Coronary artery (tissue), 2 donors: Measurements from ENCODE around the gene APCDD1.

Experiments used
- DNase-seq: peaks from one replicate; pipeline ENCODE4 v3.0.0-alpha.2; 2017; ENCODE audit warnings: low spot score
- H3K27ac ChIP-seq, 2 donors: fragments of 200-600 bp; sonication (generic); one replicate each; pipeline ENCODE4 v1.5.1; 2016 to 2019
- H3K4me3 ChIP-seq: fragments of 200-600 bp; sonication (generic); 2 replicates; pipeline ENCODE4 v1.5.1; 2016; ENCODE audit warnings: mild to moderate bottlenecking, moderate library complexity
- TF ChIP-seq, protein P1 (sequence below): fragments of 200-600 bp; sonication (generic); IDR thresholded peaks from one replicate; pipeline ENCODE4 v1.5.1; 2019; ENCODE audit warnings: antibody characterized with exemption

APCDD1 gene

DNA sequence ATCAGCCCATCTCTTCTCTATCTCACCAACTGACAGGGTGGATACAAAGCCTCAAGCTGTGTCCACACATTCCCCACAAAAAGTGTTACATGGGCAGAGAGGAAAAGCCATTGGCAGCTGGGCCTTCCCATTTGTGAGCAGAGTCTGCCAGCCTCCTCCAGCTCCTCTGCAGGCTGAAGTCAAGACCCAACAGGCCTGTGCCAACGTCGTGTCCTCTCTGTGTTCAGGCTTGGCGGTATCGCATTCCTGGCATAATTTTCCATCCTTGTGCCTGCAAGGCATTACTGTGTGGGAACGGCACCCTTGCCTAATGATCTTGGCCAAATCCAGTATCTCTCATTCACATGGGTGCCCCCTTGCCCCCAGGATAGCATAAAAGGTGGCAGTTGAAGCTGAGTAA is 41.5 kb upstream of the APCDD1 start:
- Histone ChIP-seq H3K27ac (peak overlapping the region in 1 of 2 donors; percentile 2), H3K4me3 (no peak overlapping the region)
- no peak for DNase-seq
- TF ChIP-seq, protein P1, sequence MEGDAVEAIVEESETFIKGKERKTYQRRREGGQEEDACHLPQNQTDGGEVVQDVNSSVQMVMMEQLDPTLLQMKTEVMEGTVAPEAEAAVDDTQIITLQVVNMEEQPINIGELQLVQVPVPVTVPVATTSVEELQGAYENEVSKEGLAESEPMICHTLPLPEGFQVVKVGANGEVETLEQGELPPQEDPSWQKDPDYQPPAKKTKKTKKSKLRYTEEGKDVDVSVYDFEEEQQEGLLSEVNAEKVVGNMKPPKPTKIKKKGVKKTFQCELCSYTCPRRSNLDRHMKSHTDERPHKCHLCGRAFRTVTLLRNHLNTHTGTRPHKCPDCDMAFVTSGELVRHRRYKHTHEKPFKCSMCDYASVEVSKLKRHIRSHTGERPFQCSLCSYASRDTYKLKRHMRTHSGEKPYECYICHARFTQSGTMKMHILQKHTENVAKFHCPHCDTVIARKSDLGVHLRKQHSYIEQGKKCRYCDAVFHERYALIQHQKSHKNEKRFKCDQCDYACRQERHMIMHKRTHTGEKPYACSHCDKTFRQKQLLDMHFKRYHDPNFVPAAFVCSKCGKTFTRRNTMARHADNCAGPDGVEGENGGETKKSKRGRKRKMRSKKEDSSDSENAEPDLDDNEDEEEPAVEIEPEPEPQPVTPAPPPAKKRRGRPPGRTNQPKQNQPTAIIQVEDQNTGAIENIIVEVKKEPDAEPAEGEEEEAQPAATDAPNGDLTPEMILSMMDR = no peak

DNA sequence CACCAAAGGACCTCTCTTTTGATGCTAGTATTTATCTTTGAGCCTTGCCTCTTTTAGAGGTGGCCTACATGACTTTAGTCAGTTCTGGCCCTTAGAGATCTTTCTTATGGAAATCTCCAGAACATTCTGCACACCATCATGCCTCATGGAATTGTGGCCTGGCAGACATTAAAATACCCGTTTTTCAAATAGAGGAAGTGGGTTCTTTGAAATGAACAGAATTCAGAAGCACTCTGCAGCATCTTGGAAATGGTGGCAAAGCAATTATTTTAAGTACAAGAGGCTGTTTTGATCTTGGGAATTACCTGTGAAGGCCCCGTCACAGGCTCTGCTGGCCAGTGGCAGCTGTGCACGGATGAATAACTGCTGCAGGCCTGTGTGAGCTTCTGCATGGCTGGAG is 40.7 kb upstream of the APCDD1 start:
- TF ChIP-seq, protein P1 = no peak
- Histone ChIP-seq H3K27ac (no peak overlapping the region), H3K4me3 (no peak overlapping the region)
- no peak for DNase-seq

DNA sequence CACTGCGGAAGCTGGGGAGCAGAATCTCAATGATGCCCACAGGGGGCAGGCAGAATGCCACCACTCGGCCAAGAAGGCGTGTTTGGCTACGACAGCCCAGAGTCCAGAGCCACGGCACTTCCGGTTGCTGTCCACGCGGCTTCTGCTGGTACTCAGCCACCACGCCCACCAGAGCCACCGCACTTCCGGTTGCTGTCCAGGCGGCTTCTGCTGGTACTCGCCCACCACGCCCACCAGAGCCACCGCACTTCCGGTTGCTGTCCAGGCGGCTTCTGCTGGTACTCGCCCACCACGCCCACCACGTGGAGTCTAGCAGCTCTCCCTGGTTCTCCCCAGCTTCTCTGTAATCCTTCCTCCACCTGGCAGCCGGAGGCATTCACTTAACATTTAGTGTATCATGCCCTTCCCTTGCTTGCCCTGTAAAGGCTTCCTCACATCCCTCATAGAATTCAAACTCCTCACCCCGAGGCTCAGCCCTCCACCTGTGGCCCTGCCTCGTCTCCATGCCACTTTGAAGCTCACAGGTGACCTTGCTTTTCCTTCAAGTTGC is 40.1 kb upstream of the APCDD1 start:
- Histone ChIP-seq H3K4me3 (no peak overlapping the region), H3K27ac (no peak overlapping the region)
- no peak for DNase-seq
- TF ChIP-seq, protein P1 = no peak

DNA sequence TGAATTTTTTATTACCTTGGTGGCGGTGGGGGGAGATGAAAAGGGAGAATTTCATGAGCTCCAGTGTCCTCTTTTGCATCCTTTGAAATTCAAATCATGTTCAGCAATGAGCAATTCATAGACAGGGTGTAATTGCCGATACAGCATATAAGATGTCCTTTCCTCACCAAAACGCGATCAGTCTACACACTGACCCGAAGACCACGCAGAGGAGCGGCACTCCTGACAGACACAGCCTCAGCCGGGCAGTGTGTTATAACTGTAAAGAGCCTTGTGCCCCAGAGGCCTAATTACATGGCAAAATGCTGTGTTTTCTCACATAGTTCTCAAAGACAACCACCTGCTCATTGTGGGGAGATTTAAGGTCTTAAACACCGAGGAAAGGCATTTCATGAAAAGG is 38.4 kb upstream of the APCDD1 start:
- no peak for DNase-seq
- H3K4me3 ChIP-seq = no peak overlapping the region
- TF ChIP-seq, protein P1 = no peak
- peak overlapping the region in 1 of 2 donors; percentile 8 for H3K27ac ChIP-seq

DNA sequence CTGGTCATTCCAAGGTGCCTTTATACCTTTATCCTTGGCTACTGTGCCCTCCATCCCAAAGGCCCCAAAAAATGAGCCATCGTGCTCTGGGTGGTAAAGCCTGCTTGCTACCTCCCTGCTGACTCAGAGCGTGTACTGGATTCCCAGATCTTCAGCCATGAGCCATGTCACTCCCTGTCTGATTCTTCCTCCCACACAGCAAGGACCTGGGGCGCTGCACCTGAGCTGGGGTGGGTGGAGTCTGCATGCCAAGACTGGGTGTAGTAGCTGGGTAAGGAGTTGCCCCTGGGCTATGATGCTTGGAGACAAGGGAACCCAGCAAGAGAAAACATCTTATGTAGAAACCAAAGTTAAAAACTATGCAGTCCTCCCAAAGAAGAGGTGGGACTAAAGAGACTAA is 37.2 kb upstream of the APCDD1 start:
- TF ChIP-seq, protein P1 = no peak
- no peak overlapping the region for H3K4me3 ChIP-seq
- H3K27ac ChIP-seq = peak overlapping the region; percentile 73 to 87
- no peak for DNase-seq

DNA sequence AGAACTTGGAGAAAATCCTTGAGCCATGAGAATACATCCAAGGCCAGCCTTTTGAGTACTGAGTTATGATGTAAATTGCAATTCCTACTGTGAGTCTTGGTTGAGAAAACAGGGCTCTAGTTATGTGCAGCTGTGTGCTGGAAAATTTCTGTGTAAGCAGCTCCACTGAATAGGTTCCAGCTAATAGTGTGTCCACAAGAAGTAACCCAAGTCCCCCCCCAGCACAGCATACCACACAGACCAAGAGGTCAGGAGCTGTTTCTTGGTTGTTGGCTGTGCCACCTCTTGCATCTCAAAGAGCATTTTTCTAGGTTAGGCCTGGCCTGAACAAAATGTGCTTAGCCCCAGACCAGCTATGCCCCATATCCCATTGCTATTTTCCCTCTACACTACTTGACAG is 36.8 kb upstream of the APCDD1 start:
- TF ChIP-seq, protein P1 = no peak
- Histone ChIP-seq H3K4me3 (no peak overlapping the region), H3K27ac (peak overlapping the region; percentile 73 to 87)
- peak; percentile 88 for DNase-seq

DNA sequence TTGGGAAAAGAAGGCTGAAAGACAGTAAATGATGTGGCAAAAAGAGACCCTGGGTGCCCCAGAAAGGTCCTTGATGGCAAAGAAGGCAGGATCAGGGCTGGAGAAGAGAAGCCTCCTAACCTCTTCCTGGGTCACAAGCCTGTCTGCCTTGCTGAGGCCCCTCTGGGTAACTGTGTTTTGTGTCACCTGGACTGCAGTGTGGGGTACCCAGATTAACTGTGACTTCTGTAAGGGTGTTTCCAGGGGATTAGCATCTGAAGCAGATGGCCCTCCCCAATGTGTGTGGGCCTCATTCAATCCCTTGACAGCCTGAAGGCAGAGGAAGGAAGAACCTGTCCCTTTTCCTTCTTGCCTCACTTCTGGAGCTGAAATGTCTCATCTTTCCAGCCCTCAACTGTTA is 35.6 kb upstream of the APCDD1 start:
- no peak for DNase-seq
- Histone ChIP-seq H3K27ac (peak overlapping the region in 1 of 2 donors; percentile 56), H3K4me3 (no peak overlapping the region)
- TF ChIP-seq, protein P1 = no peak
